ENCODE data around the gene APBA3. TPM values are rescaled to one million over a fixed set of nuclear protein-coding genes. Genes with fewer than 3 reads are reported as not detected.

APBA3 gene
- total RNA-seq, 2 donors from 2014 or later = 40.6 to 55.4 TPM

DNA sequence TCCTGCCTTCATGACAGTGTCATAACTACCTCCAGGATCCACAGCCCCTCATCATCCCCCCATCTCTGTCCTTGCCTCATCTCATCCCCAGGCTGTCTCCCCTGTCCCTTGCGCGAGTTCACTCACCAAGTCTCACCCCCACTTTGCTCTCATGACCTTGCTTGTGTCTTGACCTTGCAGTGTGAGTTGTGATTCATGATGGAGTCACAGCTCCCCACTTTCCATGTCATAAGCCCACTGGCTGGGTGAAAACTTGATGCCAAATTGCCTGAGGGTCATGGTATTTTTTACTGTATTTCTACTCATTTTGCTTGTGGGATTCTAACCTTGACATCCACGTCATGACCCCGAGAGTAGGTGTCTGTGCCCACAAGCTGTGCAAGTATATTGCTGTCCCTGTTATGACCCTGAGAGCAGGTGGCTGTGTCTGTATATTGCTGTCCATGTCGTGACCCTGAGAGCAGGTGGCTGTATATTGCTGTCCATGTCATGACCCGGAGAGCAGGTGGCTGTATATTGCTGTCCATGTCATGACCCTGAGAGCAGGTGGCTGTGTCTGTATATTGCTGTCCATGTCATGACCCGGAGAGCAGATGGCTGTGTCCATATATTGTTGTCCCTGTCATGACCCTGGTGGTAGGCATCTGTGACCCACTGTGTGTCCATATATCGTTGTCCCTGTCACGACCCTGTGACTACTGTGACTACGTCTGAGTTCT is 23.8 kb downstream of the APBA3 start:
- Mint-ChIP-seq H3K27me3 (no peaks in the 10 kb centered on the region), H3K27ac (no peak overlapping the region), H3K4me1 (ENCODE audit: low read depth in 2 of 2) (no peaks in the 10 kb centered on the region), H3K36me3 (no peaks in the 10 kb centered on the region), H3K4me3 (no peak overlapping the region), H3K9me3 (no peaks in the 10 kb centered on the region)
- peak in 1 of 2 donors; percentile 24 for ATAC-seq
- no peak for DNase-seq (ENCODE audit: low spot score)

DNA sequence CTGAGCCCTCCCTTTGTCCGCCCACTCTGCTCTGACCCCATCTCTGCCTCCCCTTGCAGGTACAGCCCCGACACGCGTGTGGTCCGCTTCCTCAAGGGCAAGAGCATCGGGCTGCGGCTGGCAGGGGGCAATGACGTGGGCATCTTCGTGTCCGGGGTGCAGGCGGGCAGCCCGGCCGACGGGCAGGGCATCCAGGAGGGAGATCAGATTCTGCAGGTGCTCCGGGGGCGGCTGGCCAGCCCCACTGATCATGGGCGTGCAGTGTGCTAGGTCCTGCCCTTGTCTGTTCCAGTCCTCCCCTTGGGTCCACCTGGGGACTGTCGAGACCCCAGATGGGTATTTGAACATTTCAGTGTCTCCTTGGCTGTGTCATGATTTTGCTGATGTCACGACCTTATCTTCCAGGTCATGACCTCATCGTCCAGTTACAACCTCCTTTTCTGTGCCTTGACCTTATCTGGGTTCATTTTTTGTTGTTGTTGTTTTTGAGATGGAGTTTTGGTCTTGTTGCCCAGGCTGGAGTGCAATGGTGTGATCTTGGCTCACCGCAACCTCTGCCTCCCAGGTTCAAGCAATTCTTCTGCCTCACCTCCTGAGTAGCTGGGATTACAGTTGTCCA is 25.3 kb downstream of the APBA3 start:
- Mint-ChIP-seq H3K9me3 (no peaks in the 10 kb centered on the region), H3K4me3 (no peak overlapping the region), H3K27ac (no peak overlapping the region), H3K27me3 (no peaks in the 10 kb centered on the region), H3K36me3 (no peaks in the 10 kb centered on the region), H3K4me1 (ENCODE audit: low read depth in 2 of 2) (no peaks in the 10 kb centered on the region)
- ATAC-seq (no peak), DNase-seq (ENCODE audit: low spot score) (no peak)

- peaks cover 1 to 3% of the 10 kb centered on the region in 2 donors for H3K4me1 Mint-ChIP-seq (ENCODE audit: low read depth in 2 of 2)
- no peaks in the 10 kb centered on the region for H3K9me3 Mint-ChIP-seq
- ATAC-seq = no peak
- H3K4me3 Mint-ChIP-seq = no peak overlapping the region
- no peaks in the 10 kb centered on the region for H3K27me3 Mint-ChIP-seq
- no peak for DNase-seq (ENCODE audit: low spot score)
- no peak overlapping the region for H3K27ac Mint-ChIP-seq
- H3K36me3 Mint-ChIP-seq = no peaks in the 10 kb centered on the region
Measured at GRCh38 chr19:3734310-3734600, 27.2 kb downstream of the APBA3 start.

- Mint-ChIP-seq H3K27me3 (no peaks in the 10 kb centered on the region), H3K4me1 (ENCODE audit: low read depth in 2 of 2) (peaks cover 5 to 6% of the 10 kb centered on the region in 2 donors), H3K27ac (no peak overlapping the region), H3K36me3 (no peaks in the 10 kb centered on the region), H3K9me3 (no peaks in the 10 kb centered on the region), H3K4me3 (no peak overlapping the region)
- ATAC-seq (no peak), DNase-seq (ENCODE audit: low spot score) (no peak)
Measured at GRCh38 chr19:3733549-3734309, 27.8 kb downstream of the APBA3 start.

GRCh38 chr19:3732108-3732507 is 29.4 kb downstream of the APBA3 start:
- DNase-seq (ENCODE audit: low spot score) (no peak), ATAC-seq (no peak)
- Mint-ChIP-seq H3K9me3 (no peaks in the 10 kb centered on the region), H3K27me3 (no peaks in the 10 kb centered on the region), H3K4me3 (no peak overlapping the region), H3K36me3 (no peaks in the 10 kb centered on the region), H3K27ac (no peak overlapping the region), H3K4me1 (ENCODE audit: low read depth in 2 of 2) (peaks cover 5 to 6% of the 10 kb centered on the region in 2 donors)

DNA sequence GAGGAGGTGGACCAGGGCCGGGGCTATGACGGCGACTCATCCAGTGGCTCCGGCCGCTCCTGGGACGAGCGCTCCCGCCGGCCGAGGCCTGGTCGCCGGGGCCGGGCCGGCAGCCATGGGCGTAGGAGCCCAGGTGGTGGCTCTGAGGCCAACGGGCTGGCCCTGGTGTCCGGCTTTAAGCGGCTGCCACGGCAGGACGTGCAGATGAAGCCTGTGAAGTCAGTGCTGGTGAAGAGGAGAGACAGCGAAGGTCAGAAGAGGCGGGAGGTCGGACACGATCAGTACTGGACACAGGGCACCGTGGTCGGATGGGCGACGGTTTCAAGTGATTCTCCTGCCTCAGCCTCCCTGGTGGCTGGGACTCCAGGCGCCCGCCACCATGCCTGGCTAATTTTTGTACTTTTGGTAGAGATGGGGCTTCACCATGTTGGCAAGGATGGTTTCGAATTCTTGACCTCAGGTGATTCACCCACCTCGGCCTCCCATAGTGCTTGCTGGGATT is 31.0 kb downstream of the APBA3 start:
- Mint-ChIP-seq H3K4me1 (ENCODE audit: low read depth in 2 of 2) (peaks cover 5 to 6% of the 10 kb centered on the region in 2 donors), H3K4me3 (no peak overlapping the region), H3K9me3 (no peaks in the 10 kb centered on the region), H3K27ac (no peak overlapping the region), H3K36me3 (no peaks in the 10 kb centered on the region), H3K27me3 (no peaks in the 10 kb centered on the region)
- ATAC-seq = no peak
- peak; percentile 50 for DNase-seq (ENCODE audit: low spot score)

- Mint-ChIP-seq H3K36me3 (no peaks in the 10 kb centered on the region), H3K27me3 (no peaks in the 10 kb centered on the region), H3K27ac (no peak overlapping the region), H3K4me1 (ENCODE audit: low read depth in 2 of 2) (peaks cover 5 to 6% of the 10 kb centered on the region in 2 donors), H3K4me3 (no peak overlapping the region), H3K9me3 (no peaks in the 10 kb centered on the region)
- DNase-seq (ENCODE audit: low spot score) (peak; percentile 51), ATAC-seq (no peak)
Measured at GRCh38 chr19:3725640-3726310, 35.7 kb downstream of the APBA3 start.

DNA sequence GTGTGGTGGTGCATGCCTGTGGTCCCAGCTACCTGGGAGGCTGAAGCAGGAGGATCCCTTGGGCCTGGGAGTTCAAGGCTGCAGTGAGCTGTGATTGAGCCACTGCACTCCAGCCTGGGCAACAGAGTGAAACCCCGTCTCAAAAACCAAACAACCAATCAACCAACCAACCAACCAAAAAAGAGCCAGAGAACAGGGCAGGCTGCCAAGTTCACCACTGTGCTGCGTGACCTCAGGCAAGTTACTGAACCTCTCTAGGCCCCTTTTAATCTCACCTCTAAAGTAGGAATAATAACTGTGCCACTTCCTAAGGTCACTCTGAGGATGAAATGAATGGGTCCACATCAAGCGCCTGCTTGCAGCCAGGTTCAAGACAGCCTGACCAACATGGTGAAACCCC is 36.4 kb downstream of the APBA3 start:
- H3K4me3 Mint-ChIP-seq = no peak overlapping the region
- H3K27ac Mint-ChIP-seq = no peak overlapping the region
- H3K27me3 Mint-ChIP-seq = no peaks in the 10 kb centered on the region
- DNase-seq (ENCODE audit: low spot score) (peak; percentile 35), ATAC-seq (no peak)
- no peaks in the 10 kb centered on the region for H3K9me3 Mint-ChIP-seq
- peaks cover 5% of the 10 kb centered on the region in 2 donors for H3K4me1 Mint-ChIP-seq (ENCODE audit: low read depth in 2 of 2)
- no peaks in the 10 kb centered on the region for H3K36me3 Mint-ChIP-seq

DNA sequence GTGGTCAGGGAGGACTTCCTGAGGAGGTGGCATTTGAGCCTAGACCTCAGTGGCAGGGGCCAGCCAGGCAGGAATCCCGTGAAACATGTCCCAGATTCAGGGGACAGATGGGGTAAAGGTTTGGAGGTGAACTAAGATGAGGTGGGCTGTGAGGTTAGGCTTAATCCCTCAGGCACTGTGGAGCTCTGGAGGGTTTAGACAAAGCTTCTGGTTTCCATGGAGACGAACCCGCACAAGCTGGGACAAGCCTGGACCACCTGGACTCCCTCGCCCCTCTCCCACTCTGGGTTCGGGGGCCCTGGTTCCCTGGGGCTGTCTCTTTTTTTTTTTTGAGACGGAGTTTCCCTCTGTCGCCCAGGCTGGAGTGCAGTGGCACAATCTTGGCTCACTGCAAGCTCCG is 37.6 kb downstream of the APBA3 start:
- no peak overlapping the region for H3K4me3 Mint-ChIP-seq
- no peak for ATAC-seq

DNA sequence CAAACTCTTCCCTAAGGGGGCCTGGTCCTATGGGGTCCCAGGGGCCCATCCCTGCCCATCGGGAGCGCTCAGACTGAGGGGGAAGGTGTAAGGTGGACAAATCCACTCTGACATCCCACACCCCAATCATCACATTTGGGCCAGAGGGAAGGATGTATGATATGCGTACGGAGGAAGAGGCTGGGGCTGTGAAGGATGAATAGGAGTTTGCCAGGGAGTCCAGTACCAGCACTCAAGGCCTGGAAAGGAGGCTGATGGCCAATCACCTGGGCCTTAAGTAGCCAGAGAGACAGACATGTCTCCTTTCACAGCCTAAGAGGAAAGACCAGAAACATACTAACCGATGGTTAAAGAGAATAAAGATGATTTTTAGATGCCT is 38.4 kb downstream of the APBA3 start:
- Mint-ChIP-seq H3K27me3 (no peaks in the 10 kb centered on the region), H3K36me3 (no peaks in the 10 kb centered on the region)

More for the DNA sequence above, 37.6 kb downstream of the APBA3 start:
- no peaks in the 10 kb centered on the region for H3K9me3 Mint-ChIP-seq
- H3K27ac Mint-ChIP-seq = no peak overlapping the region
- H3K4me1 Mint-ChIP-seq (ENCODE audit: low read depth in 2 of 2) = peaks cover under 1 to 6% of the 10 kb centered on the region in 2 donors
- no peaks in the 10 kb centered on the region for H3K27me3 Mint-ChIP-seq
- DNase-seq (ENCODE audit: low spot score) = peak; percentile 39
- no peaks in the 10 kb centered on the region for H3K36me3 Mint-ChIP-seq

GRCh38 chr19:3722443-3723109 is 38.9 kb downstream of the APBA3 start:
- Mint-ChIP-seq H3K4me3 (peak overlapping the region; percentile 34), H3K27ac (no peak overlapping the region), H3K4me1 (ENCODE audit: low read depth in 2 of 2) (peaks cover 0 to 6% of the 10 kb centered on the region in 2 donors), H3K27me3 (no peaks in the 10 kb centered on the region), H3K9me3 (no peaks in the 10 kb centered on the region), H3K36me3 (no peaks in the 10 kb centered on the region)
- ATAC-seq = no peak
- DNase-seq (ENCODE audit: low spot score) = peak; percentile 49

More for the DNA sequence above, 38.4 kb downstream of the APBA3 start:
- no peaks in the 10 kb centered on the region for H3K9me3 Mint-ChIP-seq
- H3K4me3 Mint-ChIP-seq = no peak overlapping the region
- peaks cover 0 to 6% of the 10 kb centered on the region in 2 donors for H3K4me1 Mint-ChIP-seq (ENCODE audit: low read depth in 2 of 2)
- ATAC-seq (no peak), DNase-seq (ENCODE audit: low spot score) (no peak)
- no peak overlapping the region for H3K27ac Mint-ChIP-seq

DNA sequence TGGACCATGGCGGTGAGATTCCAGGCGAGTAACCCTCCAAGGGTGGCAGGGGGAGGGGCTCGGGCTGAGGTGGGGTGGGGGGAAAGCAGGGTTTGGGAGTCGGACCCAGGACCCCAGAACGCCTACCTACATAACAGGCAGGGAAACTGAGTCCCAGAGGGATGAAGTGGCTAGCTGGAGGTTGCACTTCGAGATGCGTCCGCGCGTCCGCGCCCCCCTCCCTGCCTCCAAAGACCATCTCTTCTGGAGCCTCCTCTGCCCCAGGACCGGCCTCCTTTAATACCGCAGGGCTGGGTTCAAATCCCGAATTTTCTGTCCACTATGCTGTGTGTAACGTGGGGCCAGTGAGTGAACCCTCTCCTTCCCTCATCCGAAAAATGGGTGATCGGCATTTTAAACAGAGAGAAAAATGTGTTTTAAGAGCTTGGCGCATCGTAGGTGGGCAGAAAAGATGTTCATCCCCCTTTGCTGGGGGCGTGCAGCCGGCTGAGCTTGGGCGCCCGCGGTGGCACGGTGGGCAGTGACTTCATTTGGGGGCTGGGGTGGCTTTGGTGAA is 39.5 kb downstream of the APBA3 start:
- Mint-ChIP-seq H3K4me1 (ENCODE audit: low read depth in 2 of 2) (peaks cover 0 to 6% of the 10 kb centered on the region in 2 donors), H3K9me3 (no peaks in the 10 kb centered on the region), H3K4me3 (peak overlapping the region; percentile 34), H3K36me3 (no peaks in the 10 kb centered on the region), H3K27ac (no peak overlapping the region), H3K27me3 (no peaks in the 10 kb centered on the region)
- DNase-seq (ENCODE audit: low spot score) = peak; percentile 34
- no peak for ATAC-seq

Data from natural killer cell treated with Interleukin-12 subunit alpha and Interleukin-12 subunit beta and Interleukin-15 and Interleukin-18, amount 100 ng/mL, for 72 hours (primary cell).